GM12865 (cell line): ENCODE results near the gene ARHGAP6.
A peak's percentile ranks its signal among the peaks of the same experiment; 100 is the strongest.
"Not testable (repeated sequence)": the region's sequence is repeated elsewhere in the genome, so short reads cannot be mapped to it uniquely, and the experiment has no call there.

Experiments used
- DNase-seq: peaks from one replicate; pipeline ENCODE4 v3.0.0; 2010; ENCODE audit warnings: low read depth
- H3K4me3 ChIP-seq: 2 replicates; pipeline ENCODE4 v1.5.1; 2011; ENCODE audit warnings: mild to moderate bottlenecking, low read depth, low read length, control low read depth
- CTCF ChIP-seq: IDR thresholded peaks from 2 replicates; pipeline ENCODE4 v1.5.1; 2011; ENCODE audit warnings: low read length, control low read depth, low read depth, inconsistent platforms; ENCODE audit not compliant: insufficient read depth; ENCODE audit errors: missing control alignments

Gene ARHGAP6

GRCh38 chrX:11509786-11510185 lies 155.9 kb downstream of the ARHGAP6 start:
- no peak overlapping the region for H3K4me3 ChIP-seq
- no peak for DNase-seq
- TF ChIP-seq CTCF: no peak

GRCh38 chrX:11504234-11504633 lies 161.5 kb downstream of the ARHGAP6 start:
- no peak for DNase-seq
- no peak overlapping the region for H3K4me3 ChIP-seq
- no peak for TF ChIP-seq CTCF

GRCh38 chrX:11499076-11500044 lies 166.4 kb downstream of the ARHGAP6 start:
- peak; percentile 21 for DNase-seq

GRCh38 chrX:11491375-11491774 lies 174.3 kb downstream of the ARHGAP6 start:
- not testable (repeated sequence) for H3K4me3 ChIP-seq, DNase-seq

More at GRCh38 chrX:11499076-11500044, 166.4 kb downstream of the ARHGAP6 start:
- no peak overlapping the region for H3K4me3 ChIP-seq
- TF ChIP-seq CTCF: no peak

GRCh38 chrX:11484290-11484689 lies 181.4 kb downstream of the ARHGAP6 start:
- no peak for DNase-seq
- H3K4me3 ChIP-seq: no peak overlapping the region
- no peak for TF ChIP-seq CTCF

- TF ChIP-seq CTCF: no peak
- DNase-seq: no peak
- no peak overlapping the region for H3K4me3 ChIP-seq
Observed at GRCh38 chrX:11481035-11481434, 184.7 kb downstream of the ARHGAP6 start.

- TF ChIP-seq CTCF: no peak
- no peak for DNase-seq
- H3K4me3 ChIP-seq: no peak overlapping the region
Observed at GRCh38 chrX:11480626-11481025, 185.1 kb downstream of the ARHGAP6 start.
